PFSK-1 (cell line): ENCODE data around the gene TMEM86A.

ENCODE experiments used
- FOXP2 ChIP-seq: optimal IDR thresholded peaks from 2 replicates; pipeline ENCODE3; 2011; ENCODE audit warnings: borderline replicate concordance, control low read depth, inconsistent platforms; ENCODE audit not compliant: insufficient read depth; ENCODE audit errors: extremely low read length, extremely low read depth
- POLR2AphosphoS5 ChIP-seq: IDR thresholded peaks from 2 replicates; pipeline ENCODE4 v1.6.1; 2012; ENCODE audit warnings: low read depth, mild to moderate bottlenecking, control low read depth, low read length, moderate library complexity
- REST ChIP-seq, 2 experiments: IDR thresholded peaks; 2 replicates each; pipeline versions ENCODE4 v1.6.1 to v1.8.0; 2011 to 2012; ENCODE audit warnings: low read depth in 2 of 2, low read length in 2 of 2, control low read depth in 1 of 2, inconsistent platforms in 1 of 2, mild to moderate bottlenecking in 1 of 2, moderate library complexity in 1 of 2; ENCODE audit not compliant: insufficient read depth in 1 of 2
- SIN3A ChIP-seq: IDR thresholded peaks from 2 replicates; pipeline ENCODE4 v1.6.1; 2012; ENCODE audit warnings: mild to moderate bottlenecking, low read length, moderate library complexity, borderline replicate concordance; ENCODE audit not compliant: insufficient read depth
- TAF1 ChIP-seq: IDR thresholded peaks from 2 replicates; pipeline ENCODE4 v1.6.1; 2012; ENCODE audit warnings: low read length, control low read depth, borderline replicate concordance; ENCODE audit not compliant: insufficient read depth

The TMEM86A gene

GRCh38 chr11:18743900-18744514, 45.4 kb downstream of the TMEM86A start:
- TF ChIP-seq SIN3A (no peak), FOXP2 (no peak), POLR2AphosphoS5 (no peak), REST (IDR thresholded peaks at IDR 0.05; ENCODE audit: insufficient read depth in 1 of 2, low read depth in 2 of 2, low read length in 2 of 2) (no peak), TAF1 (no peak)

GRCh38 chr11:18745251-18745650, 46.7 kb downstream of the TMEM86A start:
- no peak for TF ChIP-seq POLR2AphosphoS5
- no peak for TF ChIP-seq TAF1

- TF ChIP-seq SIN3A (no peak), FOXP2 (no peak), POLR2AphosphoS5 (no peak), TAF1 (no peak), REST (IDR thresholded peaks at IDR 0.05; ENCODE audit: insufficient read depth in 1 of 2, low read depth in 2 of 2, low read length in 2 of 2) (no peak)
Measured at GRCh38 chr11:18748766-18749365, 50.3 kb downstream of the TMEM86A start.

GRCh38 chr11:18749681-18750319, 51.2 kb downstream of the TMEM86A start:
- TF ChIP-seq SIN3A = peak; percentile 42; the same call in 1 of the 2 replicates
- peak; percentile 97 for TF ChIP-seq FOXP2
- TF ChIP-seq REST (IDR thresholded peaks at IDR 0.05; ENCODE audit: insufficient read depth in 1 of 2, low read depth in 2 of 2, low read length in 2 of 2) = no peak; a peak in 1 of 4 replicates
- peak; percentile 77; the same call in 1 of the 2 replicates for TF ChIP-seq TAF1
- peak; percentile 75; the same call in 1 of the 2 replicates for TF ChIP-seq POLR2AphosphoS5

- no peak for TF ChIP-seq FOXP2
- TF ChIP-seq TAF1 = no peak
- no peak for TF ChIP-seq SIN3A
- no peak for TF ChIP-seq REST (IDR thresholded peaks at IDR 0.05; ENCODE audit: insufficient read depth in 1 of 2, low read depth in 2 of 2, low read length in 2 of 2)
- TF ChIP-seq POLR2AphosphoS5 = no peak
Measured at GRCh38 chr11:18750944-18751343, 52.4 kb downstream of the TMEM86A start.
